GM12878 (cell line): Measurements from ENCODE around the gene PGF. TPM values are rescaled to one million over a fixed set of nuclear protein-coding genes. Genes with fewer than 3 reads are reported as not detected.

Source experiments
- ATAC-seq: fragments of 200-7000 bp; cut with Tn5 transposase; 3 replicates; pipeline ENCODE4 v1.9.1; 2020; ENCODE audit warnings: mild to moderate bottlenecking, moderate library complexity
- BruUV-seq: library from RNA; stranded (reverse); fragments of 400-500 nt; replicated peaks from 2 replicates; lab custom pipeline; 2021; lab: Mats Ljungman, UMichigan
- CTCF ChIA-PET: fragments of 300-600 bp; sonication (Branson Sonifier 250); formaldehyde crosslinking; extraction: SDS; loops from one replicate; lab custom pipeline; 2021; ENCODE audit warnings: inconsistent platforms; lab: Yijun Ruan, JAX
- POLR2A ChIA-PET: fragments of 350-600 bp; formaldehyde crosslinking; extraction: SDS; loops from one replicate; lab custom pipeline; 2021; ENCODE audit warnings: inconsistent platforms; lab: Charles Lee
- RAD21 ChIA-PET: fragments of 300-600 bp; sonication (Branson Sonifier 250); formaldehyde crosslinking; loops from one replicate; lab custom pipeline; 2023; ENCODE audit warnings: antibody characterized with exemption; ENCODE audit not compliant: unreplicated experiment; lab: Charles Lee
- SMC1A ChIA-PET: fragments of 300-600 bp; sonication (Branson Sonifier 250); formaldehyde crosslinking; loops from one replicate; lab custom pipeline; 2023; ENCODE audit not compliant: unreplicated experiment, uncharacterized antibody; lab: Charles Lee
- DNase-seq: peaks from one replicate; pipeline ENCODE4 v3.0.0-alpha.2; 2011; ENCODE audit warnings: low read depth, low spot score
- FAIRE-seq: peaks from 3 replicates; lab custom pipeline; 2011; peaks lifted over from hg19 to GRCh38; lab: Jason Lieb, UNC
- H2AFZ ChIP-seq: 2 replicates; pipeline ENCODE4 v1.6.0; 2011; ENCODE audit warnings: low read depth, low read length, control low read depth; ENCODE audit not compliant: control insufficient read depth
- H3K27ac ChIP-seq: 2 replicates; pipeline ENCODE4 v1.5.1; 2011; ENCODE audit warnings: control low read depth; ENCODE audit not compliant: control insufficient read depth, insufficient read depth
- H3K27me3 ChIP-seq, 2 experiments: replicated peaks in 1 of 2; 2 replicates each; pipeline versions ENCODE4 v1.6.0 to v1.6.1; 2011; ENCODE audit warnings: low read length in 1 of 2; ENCODE audit not compliant: control insufficient read depth in 2 of 2, insufficient read depth in 2 of 2
- H3K36me3 ChIP-seq, 2 experiments: 2 replicates each; pipeline ENCODE4 v1.5.1; 2011; ENCODE audit warnings: low read length in 1 of 2; ENCODE audit not compliant: control insufficient read depth in 2 of 2, insufficient read depth in 2 of 2
- H3K4me1 ChIP-seq: 2 replicates; pipeline ENCODE4 v1.6.1; 2011; ENCODE audit warnings: mild to moderate bottlenecking, low read length, moderate library complexity, mixed read lengths; ENCODE audit not compliant: control insufficient read depth, insufficient read depth
- H3K4me2 ChIP-seq: 2 replicates; pipeline ENCODE4 v1.6.0; 2011; ENCODE audit warnings: control low read depth; ENCODE audit not compliant: control insufficient read depth, insufficient read depth
- H3K4me3 ChIP-seq: fragments of 200-600 bp; sonication (generic); 2 replicates; pipeline ENCODE4 v1.5.1; 2016
- H3K79me2 ChIP-seq: 2 replicates; pipeline ENCODE4 v1.6.0; 2011; ENCODE audit warnings: low read length; ENCODE audit not compliant: control insufficient read depth, insufficient read depth
- H3K9ac ChIP-seq: 2 replicates; pipeline ENCODE4 v1.8.0; 2011; ENCODE audit warnings: low read length, control low read depth, mixed read lengths; ENCODE audit not compliant: control insufficient read depth, insufficient read depth
- H3K9me3 ChIP-seq: replicated peaks from 3 replicates; pipeline ENCODE4 v1.5.1; 2011; ENCODE audit warnings: mild to moderate bottlenecking, low read length; ENCODE audit not compliant: control insufficient read depth, insufficient read depth
- H4K20me1 ChIP-seq: 2 replicates; pipeline ENCODE4 v1.6.0; 2011; ENCODE audit not compliant: control insufficient read depth, insufficient read depth
- BMI1 ChIP-seq: fragments of 450-650 bp; IDR thresholded peaks from 2 replicates; pipeline ENCODE4 v1.6.1; 2016; ENCODE audit warnings: mild to moderate bottlenecking, moderate library complexity, borderline replicate concordance
- GATAD2B ChIP-seq: fragments of 450-650 bp; conservative IDR thresholded peaks from 2 replicates; pipeline ENCODE4 v1.6.1; 2017; ENCODE audit warnings: low read depth, mild to moderate bottlenecking, moderate library complexity
- RELA ChIP-seq: fragments of 450-650 bp; IDR thresholded peaks from 2 replicates; pipeline ENCODE4 v1.8.0; 2014; ENCODE audit warnings: borderline replicate concordance; ENCODE audit not compliant: partially characterized antibody
- SIX5 ChIP-seq: IDR thresholded peaks from 2 replicates; pipeline ENCODE4 v1.6.1; 2011; ENCODE audit warnings: mild to moderate bottlenecking, low read depth, low read length, moderate library complexity; ENCODE audit not compliant: severe bottlenecking
- SPI1 ChIP-seq: IDR thresholded peaks from 2 replicates; pipeline ENCODE4 v1.6.1; 2011; ENCODE audit warnings: low read depth, mild to moderate bottlenecking, low read length, moderate library complexity, borderline replicate concordance; ENCODE audit not compliant: insufficient read depth
- ZNF207 ChIP-seq: fragments of 450-650 bp; IDR thresholded peaks from 2 replicates; pipeline ENCODE4 v1.6.1; 2014; ENCODE audit warnings: antibody characterized with exemption, mild to moderate bottlenecking, borderline replicate concordance
- ZNF24 ChIP-seq: fragments of 450-650 bp; IDR thresholded peaks from 2 replicates; pipeline ENCODE4 v1.6.1; 2017; ENCODE audit warnings: antibody characterized with exemption, mild to moderate bottlenecking
- ZNF384 ChIP-seq: IDR thresholded peaks from 2 replicates; pipeline ENCODE4 v1.6.1; 2012; ENCODE audit warnings: low read depth, mild to moderate bottlenecking, low read length, improper control_type of control experiment, borderline replicate concordance
- WGBS: methylation state at CpG from one replicate; pipeline ENCODE4 v1.1.6; 2016; ENCODE audit warnings: low lambda C conversion rate; ENCODE audit not compliant: insufficient replicate concordance, insufficient coverage; ENCODE audit errors: missing lambda C conversion rate; 5-methylcytosine and 5-hydroxymethylcytosine counted together
- in situ Hi-C: fragments of 300-500 bp; cut with MboI; formaldehyde crosslinking; loops from 9 replicates; pipeline ENCODE4 v1.14.3; 2018; ENCODE audit warnings: mixed read lengths
- intact Hi-C: fragments of 100-400 bp; cut with micrococcal nuclease; formaldehyde crosslinking; loops from one replicate; pipeline ENCODE4 v1.14.2; 2022; ENCODE audit not compliant: unreplicated experiment
- polyA plus RNA-seq, 11 experiments: library from polyadenylated mRNA; depleted of rRNA in 4 of 11; unstranded in 6 of 11; stranded (reverse) in 5 of 11; fragments of >200 nt; fragmentation: Nextera tagmentation in 4 of 11; fragmentation: Illumina TruSeq in 1 of 11; extraction: Ambion mirVana in 4 of 11; extraction: Trizol in 1 of 11; gene quantifications; 1 replicate in 1 of 11; 2 replicates in 10 of 11; pipeline versions ENCODE4 v1.2.1 to v1.2.3, GENCODE V29; 2011 to 2016; ENCODE audit warnings: inconsistent platforms in 2 of 11, missing spikeins in 2 of 11, low read depth in 1 of 11
- total RNA-seq, 4 experiments: library from RNA; depleted of rRNA in 3 of 4; stranded (reverse); fragments of >200 nt in 3 of 4; fragmentation: Illumina TruSeq in 1 of 4; extraction: Trizol in 1 of 4; gene quantifications; 2 replicates each; pipeline versions ENCODE4 v1.2.1 to v1.2.3, GENCODE V29; 2013 to 2021
- TF ChIP-seq, protein P1 (sequence below): fragments of 450-650 bp; IDR thresholded peaks from 2 replicates; pipeline ENCODE4 v1.6.1; 2017; ENCODE audit warnings: borderline replicate concordance
- TF ChIP-seq, protein P2 (sequence below): IDR thresholded peaks from 2 replicates; pipeline ENCODE4 v1.6.1; 2011; ENCODE audit warnings: mild to moderate bottlenecking, low read depth, low read length, moderate library complexity; ENCODE audit not compliant: insufficient replicate concordance

The PGF gene
- total and polyA plus RNA-seq, 10 of the 15 experiments (the other 5 are each of a cell fraction or from before 2014, with no cell fraction given): 0.11 to 5.5 (median 0.63) TPM

DNA sequence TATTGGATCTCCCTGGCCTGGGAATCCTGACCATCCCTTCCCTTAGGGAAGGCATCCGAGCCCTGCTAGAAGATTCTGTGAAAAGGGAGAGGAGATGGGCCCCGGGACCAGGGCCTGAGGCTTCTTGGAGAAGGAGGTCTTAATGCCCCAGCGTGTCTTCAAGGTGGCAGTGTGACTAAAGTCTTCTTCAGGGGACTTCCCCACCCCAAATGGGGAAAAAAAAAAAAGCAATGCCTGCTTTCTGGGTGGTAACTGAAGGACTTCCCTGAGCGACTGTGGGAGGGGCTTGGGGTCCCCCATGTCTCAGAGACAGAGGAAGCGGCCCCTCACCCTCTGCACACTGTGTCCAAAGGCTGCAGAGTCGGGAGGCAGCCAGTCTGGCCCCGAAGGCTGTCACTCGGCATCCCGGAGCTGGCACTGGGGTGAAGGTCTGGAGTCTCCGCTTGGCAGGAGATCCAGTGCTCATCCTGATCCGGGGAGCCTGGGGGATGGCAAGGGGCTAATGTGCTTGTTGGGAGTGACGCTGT lies 7.8 kb upstream of the PGF start:
- intact Hi-C loops (no loop called here), in situ Hi-C loops (no loop called here)
- H4K20me1 ChIP-seq: no peaks in the 10 kb centered on the region
- RAD21 ChIA-PET: interaction anchor here (1.9 kb wide), 1 partner anchor 125 kb away, joined by 12 read pairs; no protein-coding TSS in a partner anchor
- TF ChIP-seq ZNF384 (peak; percentile 51; the same call in 1 of the 2 replicates), ZNF24 (no peak)
- CTCF ChIA-PET: interaction anchor here (0.6 to 8.6 kb wide), 6 partner anchors 17 to 125 kb away, joined by 3 to 61 read pairs (median 4); no protein-coding TSS in a partner anchor
- H3K36me3 ChIP-seq: no peaks in the 10 kb centered on the region
- H3K4me2 ChIP-seq: peak overlapping the region; percentile 62
- ATAC-seq (peak; percentile 60), FAIRE-seq (no peak), DNase-seq (no peak)
- no peaks in the 10 kb centered on the region for H3K27me3 ChIP-seq
- no peak overlapping the region for H3K4me3 ChIP-seq
- SMC1A ChIA-PET: interaction anchor here (0.9 to 1.4 kb wide), 3 partner anchors 9 to 107 kb away, joined by 3 to 4 read pairs (median 4); no protein-coding TSS in a partner anchor
- no TSS peak for BruUV-seq
- peak overlapping the region; percentile 86 for H2AFZ ChIP-seq
- H3K9me3 ChIP-seq: no peaks in the 10 kb centered on the region
- H3K79me2 ChIP-seq: no peaks in the 10 kb centered on the region
- H3K4me1 ChIP-seq: peaks cover 14% of the 10 kb centered on the region
- 32% methylated on average over 12 of the region's 12 CpGs for WGBS
- H3K9ac ChIP-seq: no peak overlapping the region; the same call in 1 of the 2 replicates
- POLR2A ChIA-PET: interaction anchor here (0.6 to 1.2 kb wide), 4 partner anchors 16 to 449 kb away, joined by 3 to 4 read pairs (median 3); partner anchors contain the start of gene EIF2B2
- no peak overlapping the region for H3K27ac ChIP-seq

DNA sequence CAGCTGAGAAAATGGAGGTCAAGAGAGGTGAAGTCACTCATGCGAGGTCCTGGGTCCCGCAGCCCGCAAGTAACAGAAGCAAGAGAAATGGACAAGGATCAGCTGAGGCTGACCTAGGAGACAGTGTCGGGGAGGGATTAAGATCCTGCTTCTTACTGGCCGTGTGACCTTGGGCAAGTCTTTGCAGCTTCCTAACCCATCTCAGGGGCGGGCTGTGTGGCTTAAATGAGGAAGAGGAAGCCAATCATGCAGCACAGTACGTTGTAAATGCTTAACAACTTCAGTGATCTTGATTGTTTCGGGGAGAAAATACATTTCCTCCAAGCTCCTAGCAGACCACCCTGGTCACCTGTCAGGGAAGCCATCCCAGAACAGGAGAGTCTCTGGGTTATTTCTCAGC lies 7.1 kb upstream of the PGF start:
- ChIA-PET SMC1A (interaction anchor here (0.7 to 2.3 kb wide), 5 partner anchors 11 to 127 kb away, joined by 3 to 14 read pairs (median 3); no protein-coding TSS in a partner anchor), CTCF (interaction anchor here (0.8 to 8.6 kb wide), 7 partner anchors 16 to 126 kb away, joined by 3 to 61 read pairs (median 4); partner anchors contain the start of genes EIF2B2 and ZC2HC1C), POLR2A (interaction anchor here (0.8 kb wide), 1 partner anchor 9 kb away, joined by 4 read pairs; no protein-coding TSS in a partner anchor), RAD21 (interaction anchor here (0.7 to 1.8 kb wide), 6 partner anchors 11 to 83 kb away, joined by 3 to 6 read pairs (median 3); no protein-coding TSS in a partner anchor)
- Histone ChIP-seq H3K4me1 (peaks cover 14% of the 10 kb centered on the region), H3K79me2 (no peaks in the 10 kb centered on the region), H4K20me1 (no peaks in the 10 kb centered on the region), H3K36me3 (no peaks in the 10 kb centered on the region), H3K4me3 (no peak overlapping the region), H3K9ac (no peak overlapping the region; the same call in 1 of the 2 replicates), H3K27me3 (no peaks in the 10 kb centered on the region), H3K27ac (no peak overlapping the region), H3K9me3 (no peaks in the 10 kb centered on the region), H2AFZ (peak overlapping the region; percentile 86), H3K4me2 (peak overlapping the region; percentile 62)
- peak; percentile 75 for ATAC-seq
- TF ChIP-seq, protein P1, sequence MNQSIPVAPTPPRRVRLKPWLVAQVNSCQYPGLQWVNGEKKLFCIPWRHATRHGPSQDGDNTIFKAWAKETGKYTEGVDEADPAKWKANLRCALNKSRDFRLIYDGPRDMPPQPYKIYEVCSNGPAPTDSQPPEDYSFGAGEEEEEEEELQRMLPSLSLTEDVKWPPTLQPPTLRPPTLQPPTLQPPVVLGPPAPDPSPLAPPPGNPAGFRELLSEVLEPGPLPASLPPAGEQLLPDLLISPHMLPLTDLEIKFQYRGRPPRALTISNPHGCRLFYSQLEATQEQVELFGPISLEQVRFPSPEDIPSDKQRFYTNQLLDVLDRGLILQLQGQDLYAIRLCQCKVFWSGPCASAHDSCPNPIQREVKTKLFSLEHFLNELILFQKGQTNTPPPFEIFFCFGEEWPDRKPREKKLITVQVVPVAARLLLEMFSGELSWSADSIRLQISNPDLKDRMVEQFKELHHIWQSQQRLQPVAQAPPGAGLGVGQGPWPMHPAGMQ: no peak
- TF ChIP-seq SIX5 (no peak), SPI1 (peak; percentile 63; the same call in 1 of the 2 replicates), BMI1 (no peak), ZNF384 (no peak), RELA (no peak), GATAD2B (no peak), ZNF207 (no peak)
- TF ChIP-seq, protein P2, sequence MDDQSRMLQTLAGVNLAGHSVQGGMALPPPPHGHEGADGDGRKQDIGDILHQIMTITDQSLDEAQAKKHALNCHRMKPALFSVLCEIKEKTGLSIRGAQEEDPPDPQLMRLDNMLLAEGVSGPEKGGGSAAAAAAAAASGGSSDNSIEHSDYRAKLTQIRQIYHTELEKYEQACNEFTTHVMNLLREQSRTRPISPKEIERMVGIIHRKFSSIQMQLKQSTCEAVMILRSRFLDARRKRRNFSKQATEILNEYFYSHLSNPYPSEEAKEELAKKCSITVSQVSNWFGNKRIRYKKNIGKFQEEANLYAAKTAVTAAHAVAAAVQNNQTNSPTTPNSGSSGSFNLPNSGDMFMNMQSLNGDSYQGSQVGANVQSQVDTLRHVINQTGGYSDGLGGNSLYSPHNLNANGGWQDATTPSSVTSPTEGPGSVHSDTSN: no peak
- intact Hi-C loops (no loop called here), in situ Hi-C loops (no loop called here)
- FAIRE-seq: peak; percentile 18
- no peak for DNase-seq
- 31% methylated on average over 8 of the region's 8 CpGs for WGBS
- BruUV-seq: no TSS peak
